PC-9 (cell line): ENCODE results near the gene ERH.

ENCODE experiments used
- EZH2 ChIP-seq: fragments of 200-600 bp; sonication (generic); IDR thresholded peaks from 2 replicates; pipeline ENCODE4 v1.8.0; 2017; ENCODE audit warnings: antibody characterized with exemption, low read depth
- TF ChIP-seq, protein P1 (sequence below): fragments of 200-600 bp; sonication (generic); conservative IDR thresholded peaks from 2 replicates; pipeline ENCODE4 v1.6.1; 2017; ENCODE audit warnings: mixed run types, antibody characterized with exemption, mild to moderate bottlenecking, moderate library complexity

DNA sequence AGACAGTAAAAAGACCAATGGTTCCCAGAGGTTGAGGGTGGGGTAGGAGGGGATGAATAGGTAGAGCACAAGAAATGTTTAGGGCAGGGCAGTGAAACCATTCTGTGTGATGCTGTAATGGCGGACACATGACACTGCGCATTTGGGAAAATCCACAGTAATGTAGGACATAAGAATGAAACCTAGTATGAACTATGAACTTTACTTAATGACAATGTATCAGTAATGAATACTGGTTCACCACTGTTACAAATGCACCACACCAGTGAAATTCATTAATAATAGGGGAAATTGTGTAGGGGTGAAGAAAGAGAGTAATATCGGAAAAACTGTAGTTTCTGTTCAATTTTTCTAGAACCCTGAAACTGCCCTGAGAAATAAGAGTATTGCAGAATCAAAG lies 5.6 kb downstream of the ERH start:
- TF ChIP-seq, protein P1, sequence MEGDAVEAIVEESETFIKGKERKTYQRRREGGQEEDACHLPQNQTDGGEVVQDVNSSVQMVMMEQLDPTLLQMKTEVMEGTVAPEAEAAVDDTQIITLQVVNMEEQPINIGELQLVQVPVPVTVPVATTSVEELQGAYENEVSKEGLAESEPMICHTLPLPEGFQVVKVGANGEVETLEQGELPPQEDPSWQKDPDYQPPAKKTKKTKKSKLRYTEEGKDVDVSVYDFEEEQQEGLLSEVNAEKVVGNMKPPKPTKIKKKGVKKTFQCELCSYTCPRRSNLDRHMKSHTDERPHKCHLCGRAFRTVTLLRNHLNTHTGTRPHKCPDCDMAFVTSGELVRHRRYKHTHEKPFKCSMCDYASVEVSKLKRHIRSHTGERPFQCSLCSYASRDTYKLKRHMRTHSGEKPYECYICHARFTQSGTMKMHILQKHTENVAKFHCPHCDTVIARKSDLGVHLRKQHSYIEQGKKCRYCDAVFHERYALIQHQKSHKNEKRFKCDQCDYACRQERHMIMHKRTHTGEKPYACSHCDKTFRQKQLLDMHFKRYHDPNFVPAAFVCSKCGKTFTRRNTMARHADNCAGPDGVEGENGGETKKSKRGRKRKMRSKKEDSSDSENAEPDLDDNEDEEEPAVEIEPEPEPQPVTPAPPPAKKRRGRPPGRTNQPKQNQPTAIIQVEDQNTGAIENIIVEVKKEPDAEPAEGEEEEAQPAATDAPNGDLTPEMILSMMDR, result no peak
- TF ChIP-seq EZH2, result no peak
